Measurements from ENCODE around the gene PPP2R3A.
A peak's percentile ranks its signal among the peaks of the same experiment; 100 is the strongest.
"Not testable (repeated sequence)": the region's sequence is repeated elsewhere in the genome, so short reads cannot be mapped to it uniquely, and the experiment has no call there.

The PPP2R3A gene

GRCh38 chr3:136105044-136105443 lies 139.5 kb downstream of the PPP2R3A start:
- no peak for DNase-seq

DNA sequence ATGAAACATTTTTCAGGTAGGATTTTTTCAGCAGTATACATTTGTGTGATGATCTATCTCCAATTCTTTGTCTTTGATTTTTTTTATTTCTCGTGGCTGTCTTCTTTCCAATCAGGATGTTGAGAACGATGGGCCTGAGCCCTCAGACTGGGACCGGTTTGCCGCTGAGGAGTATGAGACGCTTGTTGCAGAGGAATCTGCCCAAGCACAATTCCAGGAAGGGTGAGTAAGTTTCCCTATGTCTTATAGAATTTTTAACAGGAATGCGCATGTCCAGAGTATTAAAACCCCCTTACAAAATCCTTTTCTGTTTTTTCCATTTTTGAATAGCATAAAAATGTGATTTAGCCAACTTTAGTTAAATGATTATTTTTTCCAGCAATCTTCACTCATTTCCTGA lies 140.6 kb downstream of the PPP2R3A start:
- DNase-seq, result no peak

- DNase-seq, result no peak
Measured at GRCh38 chr3:136109499-136109898, 144.0 kb downstream of the PPP2R3A start.

DNA sequence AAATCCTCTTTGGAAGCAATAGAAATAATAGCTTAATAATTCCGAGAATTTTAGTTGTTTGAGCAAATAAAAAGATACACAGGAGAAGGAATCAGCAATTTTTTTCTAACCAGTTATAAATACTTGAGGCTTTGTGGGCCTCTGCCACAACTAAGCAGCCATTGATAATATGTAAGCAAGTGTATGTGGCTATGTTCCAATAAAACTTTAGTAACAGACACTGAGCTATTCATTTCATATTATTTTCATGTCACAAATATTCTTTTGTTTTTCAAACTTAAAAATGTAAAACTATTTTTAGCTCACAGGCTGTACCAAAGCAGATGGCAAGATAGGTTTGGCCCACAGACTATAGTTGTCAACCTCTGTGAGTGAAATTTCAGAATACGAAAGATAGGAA lies 145.0 kb downstream of the PPP2R3A start:
- DNase-seq, result no peak

DNA sequence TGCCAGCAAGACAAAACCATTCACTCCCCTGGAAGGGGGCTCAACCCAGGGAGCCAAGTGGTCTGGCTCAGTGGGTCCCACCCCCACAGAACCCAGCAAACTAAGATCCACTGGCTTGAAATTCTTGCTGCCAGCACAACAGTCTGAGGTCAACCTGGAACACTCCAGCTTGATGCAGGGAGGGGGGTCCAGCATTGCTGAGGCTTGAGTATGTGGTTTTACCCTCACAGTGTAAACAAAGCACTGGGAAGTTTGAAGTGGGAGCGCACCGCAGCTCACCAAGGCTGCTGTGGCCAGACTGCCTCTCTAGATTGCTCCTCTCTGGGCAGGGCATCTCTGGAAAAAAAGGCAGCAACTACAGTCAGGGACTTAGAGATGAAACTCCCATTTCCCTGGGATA lies 148.9 kb downstream of the PPP2R3A start:
- no peak for DNase-seq

- DNase-seq, result not testable (repeated sequence)
Measured at GRCh38 chr3:136119332-136119731, 153.8 kb downstream of the PPP2R3A start.

- DNase-seq, result not testable (repeated sequence)
Measured at GRCh38 chr3:136119783-136120182, 154.3 kb downstream of the PPP2R3A start.

GRCh38 chr3:136120373-136121348 lies 155.1 kb downstream of the PPP2R3A start:
- DNase-seq, result no peak

DNA sequence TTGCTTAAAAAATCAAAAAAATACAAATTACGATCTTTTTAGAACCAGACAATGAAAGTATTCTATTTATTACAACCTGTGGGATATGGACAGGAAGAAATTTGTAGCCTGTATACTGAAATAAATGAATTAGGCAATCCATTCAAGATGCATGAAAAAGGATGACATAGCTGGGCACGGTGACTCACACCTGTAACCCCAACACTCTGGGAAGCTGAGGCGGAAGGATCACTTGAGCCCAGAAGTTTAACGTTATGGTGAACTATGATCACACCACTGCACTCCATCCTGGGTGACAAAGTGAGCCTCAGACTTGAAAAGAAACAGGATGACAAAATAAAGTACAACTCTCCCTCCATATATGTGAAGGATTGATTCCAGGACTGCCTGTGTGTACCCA lies 156.5 kb downstream of the PPP2R3A start:
- DNase-seq, result no peak

- DNase-seq, result not testable (repeated sequence)
Measured at GRCh38 chr3:136131647-136132046, 166.1 kb downstream of the PPP2R3A start.

- no peak for DNase-seq
Measured at GRCh38 chr3:136134091-136134490, 168.6 kb downstream of the PPP2R3A start.

DNA sequence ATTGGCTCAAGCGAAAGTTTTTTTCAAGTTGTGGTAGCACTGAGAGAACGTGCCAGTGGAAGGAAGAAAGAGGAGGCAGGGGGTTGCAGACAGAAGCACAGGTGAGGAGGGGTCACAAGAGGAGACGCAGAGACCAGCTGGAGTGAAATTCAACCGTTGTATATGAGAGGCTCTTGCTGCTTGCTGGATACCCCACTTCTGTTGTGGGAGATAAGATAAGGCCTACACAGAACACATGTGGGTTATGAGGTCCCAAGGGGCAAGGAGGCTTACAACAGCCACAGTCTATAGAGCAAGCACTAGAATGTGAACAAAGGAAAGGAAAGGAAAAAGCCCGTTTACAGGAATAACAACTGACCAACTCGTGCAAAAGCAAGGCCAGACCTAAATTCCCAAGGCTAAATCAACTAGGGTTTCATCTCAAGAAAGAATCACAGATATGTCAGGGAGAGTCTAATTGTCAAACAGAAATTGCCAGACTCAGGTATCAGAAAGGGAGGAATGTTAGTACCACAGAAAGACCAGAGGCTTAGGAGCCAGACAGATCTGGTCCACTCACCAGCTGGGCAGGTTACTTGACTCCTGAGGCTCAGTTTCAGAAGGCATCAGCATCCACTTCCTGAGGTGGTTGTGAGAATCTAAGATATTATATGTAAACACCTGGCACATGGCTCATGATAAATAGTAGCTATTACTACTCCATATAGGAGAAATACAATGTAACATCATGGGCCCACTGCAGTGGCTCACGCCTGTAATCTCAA lies 169.7 kb downstream of the PPP2R3A start:
- no peak for DNase-seq

DNA sequence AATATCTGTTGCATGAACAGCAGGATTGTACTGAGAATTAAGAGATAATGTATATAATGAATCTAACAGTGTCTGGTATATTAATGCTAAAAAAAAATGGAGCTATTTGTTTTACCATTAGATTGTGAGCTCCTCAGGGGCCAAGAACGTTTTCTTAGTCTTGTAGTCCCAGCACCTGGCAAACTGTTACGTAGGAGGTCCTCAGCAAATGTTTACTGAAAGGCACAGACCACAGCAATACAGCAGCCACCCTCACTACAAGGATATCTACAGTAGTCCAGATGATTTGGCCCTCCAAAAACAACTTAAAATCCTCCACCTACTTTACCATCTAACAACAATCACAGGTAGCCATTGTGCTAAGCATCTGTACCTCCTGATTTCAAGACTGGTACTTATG lies 170.9 kb downstream of the PPP2R3A start:
- peak; percentile 18 to 67 for DNase-seq

DNA sequence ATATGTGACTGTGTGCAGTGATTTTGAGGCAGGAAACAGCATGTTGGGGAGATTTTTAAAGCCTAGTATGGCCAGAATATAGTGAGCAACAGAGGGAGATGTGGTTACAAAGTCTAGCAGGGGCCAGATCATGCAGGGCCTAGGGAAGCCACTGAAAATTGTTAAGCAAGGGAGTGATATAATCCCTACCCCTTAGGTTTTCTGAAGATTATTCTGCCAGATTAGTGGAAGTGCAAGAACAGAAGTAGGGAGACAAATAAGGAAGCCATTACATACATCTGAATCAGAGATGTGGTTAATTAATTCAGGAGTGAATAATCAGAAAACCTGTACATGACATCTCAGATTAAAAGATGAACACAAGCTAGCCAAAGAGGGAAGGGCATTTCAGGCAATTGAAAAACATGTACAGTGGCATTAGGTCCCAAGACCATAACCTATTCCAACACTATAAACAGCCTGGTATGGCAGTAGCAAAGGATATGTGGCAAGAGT lies 175.8 kb downstream of the PPP2R3A start:
- no peak for DNase-seq

GRCh38 chr3:136141891-136142290 lies 176.4 kb downstream of the PPP2R3A start:
- DNase-seq, result no peak

DNA sequence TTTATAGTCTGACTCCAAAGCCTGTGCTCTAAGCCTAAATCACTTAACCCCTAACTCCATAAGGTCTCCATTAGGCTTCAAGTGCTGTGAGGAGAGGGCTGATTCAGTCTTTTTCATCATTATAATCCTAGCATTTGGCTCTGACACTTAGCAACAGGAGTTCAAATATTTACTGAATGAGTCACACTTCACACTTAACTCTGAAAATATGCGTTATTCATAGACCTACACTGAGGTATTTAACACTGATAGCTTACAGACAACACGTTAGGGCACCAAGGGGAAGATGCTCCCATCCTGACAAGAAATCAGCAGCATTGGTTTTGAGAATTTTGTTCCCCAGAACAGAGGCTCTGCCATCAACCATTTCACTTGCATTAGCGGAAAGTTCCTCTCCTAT lies 177.1 kb downstream of the PPP2R3A start:
- peak; percentile 30 to 78 for DNase-seq

- not testable (repeated sequence) for DNase-seq
Measured at GRCh38 chr3:136144397-136144796, 178.9 kb downstream of the PPP2R3A start.

GRCh38 chr3:136146981-136147729 lies 181.6 kb downstream of the PPP2R3A start:
- DNase-seq, result no peak

DNA sequence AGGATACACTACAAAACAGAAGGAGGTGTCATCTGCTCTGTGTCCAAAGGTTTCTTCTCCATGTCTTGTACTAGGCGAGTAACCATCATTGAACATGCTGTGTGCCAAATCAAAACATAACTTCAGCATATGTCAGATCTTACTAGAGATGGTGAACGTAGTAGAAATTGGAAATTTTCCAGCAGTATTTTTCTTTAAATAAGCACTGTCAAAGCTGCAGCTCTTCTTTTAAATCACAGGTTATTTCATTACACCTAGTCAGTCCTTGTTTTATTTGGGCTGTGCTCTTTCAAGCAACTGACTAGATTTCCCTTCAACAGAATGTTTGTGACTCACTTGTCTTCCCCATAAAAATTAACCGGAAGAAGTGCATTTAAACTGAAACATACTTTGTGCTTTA lies 184.1 kb downstream of the PPP2R3A start:
- no peak for DNase-seq

GRCh38 chr3:136151219-136151618 lies 185.7 kb downstream of the PPP2R3A start:
- DNase-seq, result no peak

DNA sequence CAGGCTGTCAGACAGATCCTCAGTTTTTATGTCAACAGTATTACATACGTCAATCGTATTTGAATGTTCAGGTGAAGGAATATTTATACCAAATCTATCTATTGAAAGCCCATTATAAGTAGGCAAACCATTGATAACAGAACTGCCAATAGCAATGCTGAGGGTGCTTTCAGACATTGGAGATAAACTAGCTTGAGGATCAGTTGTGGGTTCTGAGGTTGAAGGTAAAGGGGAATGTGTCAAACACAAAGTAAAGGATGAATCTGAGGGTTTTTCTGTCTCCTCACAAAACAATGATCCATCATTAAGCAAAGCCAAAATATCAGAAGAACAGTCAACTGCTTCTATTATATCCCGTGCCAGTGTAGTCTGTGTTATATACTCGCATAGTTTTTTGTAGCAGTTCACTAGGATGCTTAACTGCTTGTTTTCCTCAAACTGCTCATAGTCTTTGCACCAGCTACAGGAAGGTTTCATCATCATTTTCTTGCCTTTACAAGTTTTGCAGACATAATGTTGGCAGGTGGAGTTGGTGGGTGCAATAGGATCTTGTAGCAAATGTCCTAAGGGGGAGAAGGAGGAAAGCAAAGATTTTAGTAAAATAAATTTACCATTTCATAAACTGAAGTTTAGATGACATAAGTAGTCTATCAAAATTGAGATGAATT lies 186.8 kb downstream of the PPP2R3A start:
- DNase-seq, result no peak

DNA sequence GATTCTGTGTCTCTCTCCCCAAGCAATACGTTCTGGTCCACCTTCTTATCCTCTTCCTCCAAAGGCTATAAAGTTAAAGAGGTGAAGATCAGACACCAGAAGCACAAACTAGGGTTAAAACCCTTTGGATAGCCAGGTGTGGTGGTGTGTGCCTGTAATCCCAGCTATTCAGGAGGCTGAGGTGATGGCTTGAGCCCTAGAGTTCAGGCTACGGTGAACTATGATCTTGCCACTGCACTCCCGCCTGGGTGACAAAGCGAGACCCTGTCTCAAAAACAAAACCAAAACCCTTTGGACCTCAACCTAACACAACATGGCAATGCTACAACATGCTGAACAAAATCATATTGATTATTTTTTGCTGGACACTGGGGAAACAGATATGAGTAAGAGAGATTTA lies 187.4 kb downstream of the PPP2R3A start:
- no peak for DNase-seq
